Thymus (tissue), 11 donors: ENCODE results near the gene COQ8B. TPM values are rescaled to one million over a fixed set of nuclear protein-coding genes. Genes with fewer than 3 reads are reported as not detected.
A peak's percentile ranks its signal among the peaks of the same experiment; 100 is the strongest.

Source experiments
- DNase-seq, 9 donors: peaks; one replicate each; pipeline ENCODE4 v3.0.0-alpha.2; 2013; ENCODE audit warnings: low spot score in 9 of 9, low read depth in 6 of 9, missing footprints in 1 of 9
- H3K27ac ChIP-seq, 2 donors: one replicate each; pipeline ENCODE4 v1.5.1; 2013; ENCODE audit warnings: control low read depth in 1 of 2, low read depth in 1 of 2, low read length in 1 of 2, mild to moderate bottlenecking in 1 of 2, moderate library complexity in 1 of 2
- H3K27me3 ChIP-seq, 2 donors: one replicate each; pipeline ENCODE4 v1.5.1; 2013; ENCODE audit warnings: low read length in 1 of 2; ENCODE audit not compliant: control insufficient read depth in 2 of 2, insufficient read depth in 1 of 2
- H3K36me3 ChIP-seq, 2 donors: one replicate each; pipeline ENCODE4 v1.5.1; 2013; ENCODE audit warnings: low read length in 1 of 2, mild to moderate bottlenecking in 1 of 2, moderate library complexity in 1 of 2; ENCODE audit not compliant: control insufficient read depth in 2 of 2, insufficient read depth in 2 of 2
- H3K4me1 ChIP-seq, 2 donors: one replicate each; pipeline ENCODE4 v1.5.1; 2013; ENCODE audit warnings: low read length in 2 of 2; ENCODE audit not compliant: control insufficient read depth in 2 of 2, insufficient read depth in 2 of 2
- H3K4me3 ChIP-seq, 2 donors: one replicate each; pipeline ENCODE4 v1.5.1; 2013; ENCODE audit warnings: low read length in 2 of 2, control low read depth in 1 of 2, mild to moderate bottlenecking in 1 of 2
- H3K9me3 ChIP-seq, 2 donors: one replicate each; pipeline ENCODE4 v1.5.1; 2013; ENCODE audit warnings: low read length in 1 of 2, mild to moderate bottlenecking in 1 of 2; ENCODE audit not compliant: control insufficient read depth in 2 of 2, insufficient read depth in 1 of 2
- WGBS: extraction: QIAGEN DNeasy Blood & Tissue Kit; methylation state at CpG from one replicate; pipeline ENCODE4 v1.1.7; 2013; 5-methylcytosine and 5-hydroxymethylcytosine counted together
- polyA plus RNA-seq: library from polyadenylated mRNA; stranded (reverse); fragments of 200-250 nt; gene quantifications from one replicate; pipeline ENCODE4 v1.2.3, GENCODE V29; 2013
- total RNA-seq: library from RNA; stranded (reverse); fragments of 120-200 nt; gene quantifications from one replicate; pipeline ENCODE4 v1.2.4, GENCODE V29; 2013
- donor health status: healthy.

COQ8B gene
- total and polyA plus RNA-seq, 2 donors, result 21.6 to 40.1 TPM

DNA sequence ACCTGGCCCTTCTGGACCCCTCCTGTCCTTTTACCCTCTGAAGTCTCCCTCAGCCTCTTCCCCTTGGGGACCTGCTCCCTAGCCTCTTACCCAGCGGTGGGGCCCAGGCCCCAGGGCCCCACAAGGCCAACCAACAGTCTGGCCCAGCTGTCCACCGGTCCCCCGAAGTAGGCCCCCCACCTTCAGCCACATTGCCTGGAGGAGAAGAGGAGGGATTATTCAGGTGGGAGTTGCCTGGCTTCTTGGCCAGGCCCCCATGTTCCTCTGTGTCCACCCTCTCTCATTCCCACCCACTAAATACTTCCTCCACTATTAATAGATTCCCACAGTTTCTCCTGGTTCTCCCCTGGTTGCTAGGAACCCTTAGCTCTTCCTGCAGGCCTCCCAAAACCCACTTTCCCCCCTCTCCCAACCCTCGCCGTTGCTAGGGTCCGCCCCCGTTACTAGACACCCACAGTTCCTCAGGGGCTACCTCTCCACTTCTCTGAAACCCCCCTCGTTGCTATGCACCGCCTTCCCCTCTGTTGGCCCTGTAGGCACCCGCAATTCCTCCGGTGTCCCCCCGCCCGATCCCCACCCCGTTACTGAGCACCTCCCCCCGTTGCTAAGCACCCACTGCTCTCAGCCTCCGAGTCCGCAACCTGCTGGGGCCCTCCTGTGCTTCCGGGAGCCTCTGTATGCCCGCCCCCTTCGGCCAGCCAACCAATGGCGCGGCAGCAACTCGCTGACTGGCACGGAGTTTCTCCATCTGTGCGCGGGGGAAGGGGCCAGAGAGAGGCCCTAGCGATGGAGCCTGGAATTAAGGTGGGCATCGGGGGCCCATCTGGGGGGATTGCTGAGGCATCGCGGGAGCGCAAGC is 2.0 kb downstream of the COQ8B start:
- Histone ChIP-seq H3K27me3 (no peaks in the 10 kb centered on the region), H3K4me1 (peaks cover 42 to 49% of the 10 kb centered on the region in 2 donors), H3K36me3 (peaks cover 4 to 10% of the 10 kb centered on the region in 2 donors), H3K9me3 (peaks cover 0 to 4% of the 10 kb centered on the region in 2 donors), H3K4me3 (peak overlapping the region; percentile 76 to 91), H3K27ac (peak overlapping the region; percentile 94 to 97)
- 2% methylated on average over 31 of the region's 31 CpGs for WGBS
- DNase-seq, result peak; percentile 87 to 97 (median 94)

DNA sequence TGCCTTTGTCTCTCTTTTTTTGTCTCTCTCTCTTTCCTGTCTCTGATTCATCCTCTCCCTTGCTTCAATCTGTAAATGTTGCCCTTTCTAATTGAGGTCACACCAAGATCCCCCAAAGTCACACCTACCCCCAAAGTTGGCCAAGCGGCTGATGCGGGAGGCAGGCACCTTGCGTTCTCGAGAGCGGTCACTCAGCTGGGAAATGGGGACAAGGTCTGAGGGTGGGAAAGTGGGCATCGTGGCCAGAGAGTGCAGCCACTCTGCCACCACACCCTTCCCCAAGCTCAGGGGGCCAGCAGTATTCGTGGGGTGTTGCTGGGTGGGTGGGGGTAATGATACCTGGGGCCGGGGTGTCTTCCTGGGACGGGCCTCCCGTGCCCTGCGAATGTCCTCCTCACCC is 2.7 kb downstream of the COQ8B start:
- H3K27me3 ChIP-seq, result no peaks in the 10 kb centered on the region
- no peak for DNase-seq
- H3K4me1 ChIP-seq, result peaks cover 35 to 44% of the 10 kb centered on the region in 2 donors
- 92% methylated on average over 11 of the region's 11 CpGs for WGBS
- H3K36me3 ChIP-seq, result peaks cover 8 to 14% of the 10 kb centered on the region in 2 donors
- H3K4me3 ChIP-seq, result peak overlapping the region in 1 of 2 donors; percentile 76
- H3K9me3 ChIP-seq, result peaks cover 0 to 4% of the 10 kb centered on the region in 2 donors
- H3K27ac ChIP-seq, result peak overlapping the region in 1 of 2 donors; percentile 97

DNA sequence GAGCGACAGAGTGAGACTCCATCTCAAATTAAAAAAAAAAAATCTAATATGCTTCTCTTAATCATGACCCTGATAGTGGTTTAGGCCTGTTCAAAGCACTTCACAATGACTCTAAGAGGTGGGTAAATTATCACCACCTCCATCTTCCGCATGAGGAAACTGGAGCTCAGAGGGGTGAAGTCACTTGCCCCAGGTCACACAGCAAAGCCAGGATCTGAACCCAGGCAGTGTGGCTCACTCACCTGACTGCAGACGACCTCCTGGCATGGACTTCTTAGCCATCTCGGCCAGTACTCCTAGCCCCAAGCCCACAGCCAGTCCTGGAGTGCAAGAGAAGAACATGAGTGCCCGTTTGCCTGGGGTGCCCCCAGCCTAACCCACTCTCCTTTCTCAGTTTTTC is 6.9 kb downstream of the COQ8B start:
- H3K4me1 ChIP-seq, result peaks cover 5 to 10% of the 10 kb centered on the region in 2 donors
- H3K27ac ChIP-seq, result no peak overlapping the region
- no peaks in the 10 kb centered on the region for H3K27me3 ChIP-seq
- WGBS, result 95% methylated on average over 5 of the region's 5 CpGs
- DNase-seq, result no peak
- H3K4me3 ChIP-seq, result no peak overlapping the region
- no peaks in the 10 kb centered on the region for H3K9me3 ChIP-seq
- H3K36me3 ChIP-seq, result peaks cover 26 to 40% of the 10 kb centered on the region in 2 donors

DNA sequence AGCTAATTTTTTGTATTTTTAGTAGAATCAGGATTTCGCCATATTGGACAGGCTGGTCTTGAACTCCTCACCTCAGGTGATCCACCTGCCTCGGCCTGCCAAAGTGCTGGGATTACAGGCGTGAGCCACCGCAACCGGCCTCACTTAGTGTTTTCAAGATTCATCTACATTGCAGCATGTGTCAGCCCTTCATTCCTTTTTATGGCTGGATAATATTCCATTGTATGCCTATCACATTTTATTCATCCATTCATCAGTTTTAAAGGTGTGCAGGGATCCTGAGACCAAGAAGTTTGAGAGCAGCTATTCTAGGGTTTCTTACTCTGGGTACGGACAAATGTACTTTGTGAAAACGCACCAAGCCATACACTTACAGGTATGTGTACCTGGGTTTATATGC is 9.1 kb downstream of the COQ8B start:
- no peaks in the 10 kb centered on the region for H3K27me3 ChIP-seq
- no peak overlapping the region for H3K4me3 ChIP-seq
- peaks cover 48 to 62% of the 10 kb centered on the region in 2 donors for H3K36me3 ChIP-seq
- no peaks in the 10 kb centered on the region for H3K4me1 ChIP-seq
- WGBS, result 97% methylated on average over 7 of the region's 7 CpGs
- DNase-seq, result no peak
- no peak overlapping the region for H3K27ac ChIP-seq
- H3K9me3 ChIP-seq, result no peaks in the 10 kb centered on the region

DNA sequence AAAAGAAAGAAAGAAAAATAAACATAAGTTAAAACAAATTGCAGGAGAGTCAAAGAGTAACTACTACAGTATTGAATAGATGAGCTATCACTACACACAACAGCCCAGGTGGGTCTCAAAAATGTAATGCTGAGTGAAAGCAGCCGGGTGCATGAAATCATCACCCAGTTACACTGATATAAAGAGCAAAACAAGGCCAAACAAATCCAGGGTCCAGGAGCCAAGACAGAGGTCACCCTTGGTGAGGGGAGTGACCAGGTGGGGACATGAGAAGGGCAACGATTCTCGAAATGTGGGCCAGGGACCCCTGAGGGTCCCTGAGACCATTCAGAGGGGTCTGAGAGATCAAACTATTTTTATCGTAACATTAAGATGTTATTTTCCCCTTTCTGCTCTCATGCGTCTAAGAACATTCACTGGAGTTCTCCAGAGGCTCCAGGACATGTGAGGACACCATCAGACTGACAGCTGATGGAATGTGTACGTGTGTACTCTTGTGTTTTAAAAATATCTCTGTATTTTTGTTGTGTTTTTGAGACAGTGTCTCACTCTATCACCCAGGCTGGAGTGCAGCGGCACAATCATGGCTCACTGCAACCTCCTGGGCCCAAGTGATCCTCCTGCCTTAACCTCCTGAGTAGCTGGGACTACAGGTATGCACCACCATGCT is 10.6 kb downstream of the COQ8B start:
- WGBS, result 97% methylated on average over 7 of the region's 7 CpGs
- Histone ChIP-seq H3K9me3 (no peaks in the 10 kb centered on the region), H3K27ac (no peak overlapping the region), H3K36me3 (peaks cover 61 to 69% of the 10 kb centered on the region in 2 donors), H3K4me1 (no peaks in the 10 kb centered on the region), H3K4me3 (no peak overlapping the region), H3K27me3 (no peaks in the 10 kb centered on the region)
- DNase-seq, result no peak

DNA sequence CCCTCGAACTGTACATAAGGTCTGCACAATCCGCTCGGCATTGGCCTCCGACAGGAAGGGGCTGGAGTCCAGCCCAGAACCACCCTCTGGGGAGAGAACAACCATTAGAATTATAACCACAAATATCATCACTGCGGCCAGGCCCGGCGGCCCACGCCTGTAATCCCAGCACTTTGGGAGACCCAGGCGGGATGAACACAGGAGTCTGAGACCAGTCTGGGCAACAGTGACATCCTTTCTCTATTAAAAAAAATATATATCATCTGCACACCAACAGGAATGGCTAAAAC is 11.4 kb downstream of the COQ8B start:
- H3K27ac ChIP-seq, result no peak overlapping the region
- DNase-seq, result no peak
- H3K4me3 ChIP-seq, result no peak overlapping the region
- H3K36me3 ChIP-seq, result peaks cover 64 to 73% of the 10 kb centered on the region in 2 donors
- H3K4me1 ChIP-seq, result no peaks in the 10 kb centered on the region
- H3K27me3 ChIP-seq, result no peaks in the 10 kb centered on the region
- WGBS, result 97% methylated on average over 9 of the region's 9 CpGs
- no peaks in the 10 kb centered on the region for H3K9me3 ChIP-seq

DNA sequence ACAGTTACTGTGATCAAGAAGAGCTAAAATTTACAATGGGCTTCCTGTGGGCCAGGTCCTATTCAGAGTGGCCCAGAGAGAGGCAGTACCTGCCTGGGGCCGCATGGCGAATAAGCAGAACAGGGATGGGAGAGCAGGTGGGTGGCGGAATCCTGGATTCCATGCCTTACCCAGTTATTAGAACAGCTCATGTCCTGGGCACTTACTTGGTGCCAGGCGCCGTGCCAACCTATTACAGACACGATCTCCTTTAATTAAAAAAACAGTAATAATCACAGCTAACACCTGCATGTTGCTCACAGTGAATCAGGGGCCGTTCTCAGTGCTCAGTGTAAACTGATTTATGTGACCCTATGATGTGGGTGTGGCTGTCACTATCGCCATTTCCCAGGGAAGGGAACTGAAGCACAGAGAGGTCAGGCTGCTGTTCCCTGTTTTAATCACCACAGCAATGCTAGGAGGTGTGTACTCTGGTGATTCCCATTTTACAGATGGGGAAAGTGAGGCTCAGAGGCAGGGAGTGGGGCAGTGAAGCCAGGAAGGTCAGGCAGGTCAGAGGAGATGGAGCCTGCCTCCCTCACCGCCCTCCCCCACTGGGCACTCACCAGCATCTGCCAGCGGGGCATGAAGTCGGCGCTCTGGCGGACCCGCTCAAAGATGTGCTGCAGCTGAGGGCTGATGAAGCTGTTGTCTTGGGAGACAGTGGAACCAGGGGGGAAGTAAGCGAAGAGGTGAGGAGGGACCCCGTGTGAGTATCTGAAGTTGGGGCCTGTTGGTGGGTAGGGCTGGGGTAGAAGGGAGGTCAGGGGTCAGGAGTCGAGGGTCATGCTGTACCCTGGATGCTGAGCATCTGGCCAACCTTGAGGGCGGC is 12.0 kb downstream of the COQ8B start:
- no peak for DNase-seq
- Histone ChIP-seq H3K4me1 (no peaks in the 10 kb centered on the region), H3K27me3 (no peaks in the 10 kb centered on the region), H3K36me3 (peaks cover 66 to 70% of the 10 kb centered on the region in 2 donors), H3K27ac (no peak overlapping the region), H3K4me3 (no peak overlapping the region), H3K9me3 (no peaks in the 10 kb centered on the region)
- 95% methylated on average over 18 of the region's 18 CpGs for WGBS

DNA sequence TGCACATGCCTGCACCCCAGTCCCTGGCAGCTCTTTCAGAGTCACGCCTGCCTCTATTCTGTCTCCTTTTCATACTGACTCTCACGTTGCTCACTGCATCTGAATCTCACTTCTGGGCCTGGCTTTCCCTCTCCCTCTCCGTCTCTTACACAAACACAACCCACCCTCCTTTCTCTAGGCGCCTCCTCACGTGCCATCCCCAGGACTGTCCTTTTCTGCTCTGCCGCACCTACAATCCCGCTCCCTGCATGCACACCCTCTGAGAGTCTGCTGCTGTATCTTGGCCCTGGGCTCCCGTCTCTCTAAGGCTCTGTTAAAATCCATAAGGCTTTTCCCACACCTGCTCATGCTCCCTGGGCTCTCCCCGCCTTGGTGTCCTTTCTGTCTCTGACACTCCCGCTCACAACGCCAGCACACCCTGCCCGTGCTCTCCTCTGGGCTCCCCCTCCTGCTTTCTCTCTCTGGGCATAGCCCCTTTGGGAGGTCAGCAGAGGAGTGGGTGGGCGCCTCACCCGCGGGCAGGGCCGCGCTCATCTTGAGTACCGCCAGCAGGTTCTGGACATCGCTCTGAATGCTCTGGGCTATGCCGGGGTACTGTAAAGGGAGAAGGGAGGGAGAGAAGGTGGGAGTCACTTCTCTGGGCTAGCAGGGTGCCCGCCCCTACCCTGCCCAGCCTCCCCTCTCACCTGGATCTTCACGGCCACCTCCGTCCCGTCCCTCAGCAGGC is 13.5 kb downstream of the COQ8B start:
- DNase-seq, result no peak
- H3K36me3 ChIP-seq, result peaks cover 61 to 65% of the 10 kb centered on the region in 2 donors

More for the DNA sequence above, 13.5 kb downstream of the COQ8B start:
- H3K4me3 ChIP-seq, result no peak overlapping the region
- 97% methylated on average over 24 of the region's 24 CpGs for WGBS
- H3K9me3 ChIP-seq, result no peaks in the 10 kb centered on the region
- no peaks in the 10 kb centered on the region for H3K4me1 ChIP-seq
- H3K27ac ChIP-seq, result no peak overlapping the region
- H3K27me3 ChIP-seq, result no peaks in the 10 kb centered on the region
